Measurements from ENCODE around the gene APP.

The APP gene

GRCh38 chr21:26112975-26113374 lies 57.6 kb downstream of the APP start:
- no peak for DNase-seq
- Histone ChIP-seq H3K4me3 (ENCODE audit: low read depth, low read length) (no peak overlapping the region), H3K9me3 (no peaks in the 10 kb centered on the region), H3K36me3 (peaks cover 32% of the 10 kb centered on the region), H3K27me3 (no peaks in the 10 kb centered on the region), H3K4me1 (peaks cover 12% of the 10 kb centered on the region)
- TF ChIP-seq, protein P1, sequence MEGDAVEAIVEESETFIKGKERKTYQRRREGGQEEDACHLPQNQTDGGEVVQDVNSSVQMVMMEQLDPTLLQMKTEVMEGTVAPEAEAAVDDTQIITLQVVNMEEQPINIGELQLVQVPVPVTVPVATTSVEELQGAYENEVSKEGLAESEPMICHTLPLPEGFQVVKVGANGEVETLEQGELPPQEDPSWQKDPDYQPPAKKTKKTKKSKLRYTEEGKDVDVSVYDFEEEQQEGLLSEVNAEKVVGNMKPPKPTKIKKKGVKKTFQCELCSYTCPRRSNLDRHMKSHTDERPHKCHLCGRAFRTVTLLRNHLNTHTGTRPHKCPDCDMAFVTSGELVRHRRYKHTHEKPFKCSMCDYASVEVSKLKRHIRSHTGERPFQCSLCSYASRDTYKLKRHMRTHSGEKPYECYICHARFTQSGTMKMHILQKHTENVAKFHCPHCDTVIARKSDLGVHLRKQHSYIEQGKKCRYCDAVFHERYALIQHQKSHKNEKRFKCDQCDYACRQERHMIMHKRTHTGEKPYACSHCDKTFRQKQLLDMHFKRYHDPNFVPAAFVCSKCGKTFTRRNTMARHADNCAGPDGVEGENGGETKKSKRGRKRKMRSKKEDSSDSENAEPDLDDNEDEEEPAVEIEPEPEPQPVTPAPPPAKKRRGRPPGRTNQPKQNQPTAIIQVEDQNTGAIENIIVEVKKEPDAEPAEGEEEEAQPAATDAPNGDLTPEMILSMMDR (IDR thresholded peaks at IDR 0.05; ENCODE audit: low read depth, low read length): no peak

- H3K4me3 ChIP-seq (ENCODE audit: low read depth, low read length): no peak overlapping the region
- no peak for DNase-seq
- H3K36me3 ChIP-seq: peaks cover 39% of the 10 kb centered on the region
- no peaks in the 10 kb centered on the region for H3K9me3 ChIP-seq
- H3K27me3 ChIP-seq: no peaks in the 10 kb centered on the region
- TF ChIP-seq, protein P1 (IDR thresholded peaks at IDR 0.05; ENCODE audit: low read depth, low read length): no peak
- peaks cover 12% of the 10 kb centered on the region for H3K4me1 ChIP-seq
Measured at GRCh38 chr21:26112127-26112742, 58.3 kb downstream of the APP start.

GRCh38 chr21:26110715-26111114 lies 59.9 kb downstream of the APP start:
- Histone ChIP-seq H3K4me1 (peaks cover 5% of the 10 kb centered on the region), H3K36me3 (peaks cover 44% of the 10 kb centered on the region)

GRCh38 chr21:26107429-26107828 lies 63.1 kb downstream of the APP start:
- Histone ChIP-seq H3K27me3 (no peaks in the 10 kb centered on the region), H3K4me3 (ENCODE audit: low read depth, low read length) (no peak overlapping the region), H3K9me3 (no peaks in the 10 kb centered on the region), H3K36me3 (peaks cover 55% of the 10 kb centered on the region), H3K4me1 (no peaks in the 10 kb centered on the region; the same call in 1 of the 2 replicates)
- no peak for DNase-seq
- TF ChIP-seq, protein P1 (IDR thresholded peaks at IDR 0.05; ENCODE audit: low read depth, low read length): no peak

More at GRCh38 chr21:26110715-26111114, 59.9 kb downstream of the APP start:
- H3K27me3 ChIP-seq: no peaks in the 10 kb centered on the region
- DNase-seq: no peak
- H3K9me3 ChIP-seq: no peaks in the 10 kb centered on the region
- TF ChIP-seq, protein P1 (IDR thresholded peaks at IDR 0.05; ENCODE audit: low read depth, low read length): no peak
- no peak overlapping the region for H3K4me3 ChIP-seq (ENCODE audit: low read depth, low read length)

DNA sequence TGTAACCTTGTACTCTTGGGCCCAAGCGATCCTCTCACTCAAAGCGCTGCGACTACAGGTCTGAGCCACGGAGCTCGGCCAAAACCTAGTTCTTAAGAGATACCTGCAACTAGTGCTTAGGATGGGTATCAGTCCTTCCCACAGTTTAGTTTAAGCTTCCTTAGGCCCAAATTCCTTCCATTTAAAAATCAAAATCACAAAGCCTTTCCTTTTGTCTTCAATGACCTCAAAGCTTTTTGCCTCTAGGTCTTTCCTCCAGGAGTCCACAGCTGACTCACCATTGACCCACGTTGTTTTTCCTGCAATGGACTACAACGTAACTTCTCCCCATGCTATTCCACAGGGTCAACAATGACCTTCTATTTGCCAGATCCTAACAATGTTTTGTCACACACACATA lies 64.0 kb downstream of the APP start:
- TF ChIP-seq, protein P1 (IDR thresholded peaks at IDR 0.05; ENCODE audit: low read depth, low read length): no peak

DNA sequence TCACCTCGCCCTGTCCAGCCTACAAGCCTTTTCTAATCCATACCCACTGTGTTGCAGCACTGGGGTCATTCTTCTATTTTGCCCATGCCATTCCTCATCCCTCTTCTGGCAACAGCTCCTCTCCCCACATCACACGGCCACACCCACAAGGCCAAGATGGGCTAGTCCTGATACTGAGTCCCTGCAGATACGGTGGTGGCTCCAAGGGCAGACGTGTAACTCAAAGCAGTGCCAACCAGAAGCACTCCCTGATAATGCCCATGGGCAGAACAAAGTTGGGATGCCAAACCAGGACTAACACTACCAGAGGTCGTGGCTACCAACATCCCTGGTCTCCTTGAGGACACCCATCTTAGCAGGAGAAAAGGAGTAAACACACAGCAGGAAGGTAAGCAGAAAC lies 64.8 kb downstream of the APP start:
- no peak overlapping the region for H3K4me3 ChIP-seq (ENCODE audit: low read depth, low read length)

More for the DNA sequence above, 64.0 kb downstream of the APP start:
- H3K4me3 ChIP-seq (ENCODE audit: low read depth, low read length): no peak overlapping the region
- DNase-seq: no peak
- H3K36me3 ChIP-seq: peaks cover 51% of the 10 kb centered on the region
- no peaks in the 10 kb centered on the region for H3K27me3 ChIP-seq
- no peaks in the 10 kb centered on the region for H3K9me3 ChIP-seq
- H3K4me1 ChIP-seq: no peaks in the 10 kb centered on the region; the same call in 1 of the 2 replicates

More for the DNA sequence above, 64.8 kb downstream of the APP start:
- Histone ChIP-seq H3K4me1 (no peaks in the 10 kb centered on the region; the same call in 1 of the 2 replicates), H3K36me3 (peaks cover 43% of the 10 kb centered on the region), H3K27me3 (no peaks in the 10 kb centered on the region), H3K9me3 (no peaks in the 10 kb centered on the region)
- DNase-seq: no peak
- TF ChIP-seq, protein P1 (IDR thresholded peaks at IDR 0.05; ENCODE audit: low read depth, low read length): no peak
